HG03432 (cell line): ENCODE results near the gene ADNP.

ENCODE experiments used
- ATAC-seq: cut with Tn5 transposase; IDR thresholded peaks from one replicate; pipeline ENCODE4 v1.9.1; 2021; ENCODE audit warnings: mild to moderate bottlenecking, moderate library complexity; ENCODE audit not compliant: unreplicated experiment

Gene ADNP

GRCh38 chr20:50874111-50874757, 57.0 kb downstream of the ADNP start:
- no peak for ATAC-seq

DNA sequence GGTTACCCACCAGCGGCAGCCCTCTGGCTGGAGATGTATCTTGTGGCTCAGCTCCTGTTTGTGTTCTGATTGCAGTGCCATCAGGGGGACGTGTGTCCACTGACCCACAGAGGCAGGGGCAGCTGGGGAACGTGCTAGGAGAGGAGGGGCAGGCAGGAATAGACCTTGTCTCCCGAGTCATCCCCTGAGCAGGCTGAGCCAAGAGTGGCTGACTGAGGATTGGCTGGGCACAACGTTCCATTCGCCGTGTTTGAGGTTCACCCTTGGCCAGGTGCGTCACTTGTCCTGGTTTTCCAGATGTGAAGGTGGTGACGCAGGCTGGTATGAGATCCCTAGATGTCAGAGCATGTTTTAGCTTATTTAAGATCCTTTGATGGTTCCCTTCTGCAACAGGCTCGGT, 57.7 kb downstream of the ADNP start:
- no peak for ATAC-seq

DNA sequence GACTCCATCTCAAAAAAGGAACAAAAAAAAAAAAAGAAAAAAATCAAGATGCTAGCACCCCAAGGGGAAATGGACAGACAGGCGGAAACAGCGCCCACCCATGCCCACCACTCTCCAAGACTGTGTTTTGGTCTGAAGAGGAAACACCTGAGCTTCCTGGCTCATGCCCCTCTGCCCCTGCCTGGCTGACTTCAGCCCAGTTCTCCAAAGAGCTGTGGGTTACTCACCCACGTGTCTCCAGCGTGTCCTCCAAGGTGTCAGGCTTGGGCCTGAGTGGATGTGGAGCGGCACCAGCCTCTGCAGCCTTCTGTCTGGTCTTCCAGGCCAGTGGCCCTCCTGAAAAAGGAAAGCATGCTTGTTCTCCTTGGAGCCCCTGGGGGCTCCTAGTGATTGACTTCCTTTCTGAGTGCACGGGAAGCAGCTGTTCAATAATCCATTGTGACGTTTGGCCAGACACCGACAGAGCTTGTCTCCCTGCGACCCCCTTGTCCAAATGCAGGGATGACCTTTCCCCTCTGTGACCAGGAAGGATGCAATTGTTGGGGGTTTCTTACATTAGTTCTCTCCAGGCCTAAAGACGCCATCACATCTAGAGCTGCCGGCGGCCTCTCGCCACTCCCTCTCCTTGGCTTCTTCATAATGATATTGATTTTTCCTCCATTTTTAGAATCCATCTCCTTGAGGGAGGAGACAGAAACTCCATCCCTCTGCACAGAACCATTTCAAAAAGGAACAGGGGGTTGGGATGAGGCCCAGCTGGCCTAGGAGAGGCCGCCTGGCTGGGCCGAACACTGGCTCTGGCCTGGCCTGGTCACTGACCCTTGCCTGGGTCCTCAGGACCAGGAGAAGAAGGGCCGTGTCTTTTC, 58.4 kb downstream of the ADNP start:
- ATAC-seq = no peak

DNA sequence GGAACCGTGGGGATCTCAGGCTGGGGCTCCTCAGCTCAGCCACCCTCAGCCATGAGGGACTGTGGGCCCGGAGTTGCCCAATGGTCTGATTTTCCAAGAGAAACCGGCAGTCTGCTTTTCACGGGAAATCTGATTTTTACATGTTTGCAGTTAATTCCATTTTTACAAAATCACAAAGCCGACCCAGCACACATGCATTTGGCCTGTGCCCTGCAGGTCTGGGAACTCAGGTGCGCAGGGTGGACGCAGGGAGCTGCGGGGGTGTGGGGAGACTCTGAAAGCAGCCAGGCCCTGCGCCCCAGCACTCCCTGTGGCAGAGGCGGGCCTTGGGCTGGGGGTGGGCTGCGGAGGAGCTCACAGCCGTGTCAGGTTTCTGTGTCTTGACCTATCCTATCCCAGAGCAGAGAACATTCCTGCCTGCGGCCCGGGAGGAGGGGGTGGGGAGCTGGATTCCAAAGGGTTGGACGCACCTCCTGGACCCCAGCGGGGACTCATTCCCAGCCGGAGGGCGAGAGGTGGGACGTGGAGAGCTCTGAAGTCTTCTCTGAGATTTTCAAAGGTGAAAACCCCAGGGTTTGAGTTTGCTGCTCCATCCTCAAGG, 60.6 kb downstream of the ADNP start:
- ATAC-seq = no peak

GRCh38 chr20:50868509-50869495, 62.4 kb downstream of the ADNP start:
- ATAC-seq = no peak

DNA sequence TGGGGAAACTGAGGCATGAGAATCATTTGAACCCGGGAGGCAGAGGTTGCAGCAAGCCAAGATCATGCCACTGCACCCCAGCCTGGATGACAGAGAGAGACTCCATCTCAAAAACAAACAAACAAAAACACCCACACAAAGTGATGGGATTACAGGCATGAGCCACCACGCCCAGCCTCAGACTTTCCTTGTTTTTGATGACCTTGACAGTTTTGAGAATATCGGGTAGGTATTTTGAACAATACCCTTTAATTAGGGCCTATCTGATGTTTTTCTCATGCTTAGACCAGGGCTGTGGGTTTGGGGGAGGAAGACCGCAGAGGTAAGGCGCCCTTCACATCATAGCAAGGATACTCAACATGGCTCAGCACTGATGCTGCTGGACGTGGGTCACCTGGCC, 63.4 kb downstream of the ADNP start:
- ATAC-seq = no peak

GRCh38 chr20:50866831-50867230, 64.4 kb downstream of the ADNP start:
- ATAC-seq = no peak

- no peak for ATAC-seq
Observed at GRCh38 chr20:50866036-50866685, 65.1 kb downstream of the ADNP start.

GRCh38 chr20:50865591-50865990, 65.6 kb downstream of the ADNP start:
- ATAC-seq = no peak

- ATAC-seq = no peak
Observed at GRCh38 chr20:50865114-50865513, 66.1 kb downstream of the ADNP start.

GRCh38 chr20:50862546-50862945, 68.7 kb downstream of the ADNP start:
- ATAC-seq = no peak

DNA sequence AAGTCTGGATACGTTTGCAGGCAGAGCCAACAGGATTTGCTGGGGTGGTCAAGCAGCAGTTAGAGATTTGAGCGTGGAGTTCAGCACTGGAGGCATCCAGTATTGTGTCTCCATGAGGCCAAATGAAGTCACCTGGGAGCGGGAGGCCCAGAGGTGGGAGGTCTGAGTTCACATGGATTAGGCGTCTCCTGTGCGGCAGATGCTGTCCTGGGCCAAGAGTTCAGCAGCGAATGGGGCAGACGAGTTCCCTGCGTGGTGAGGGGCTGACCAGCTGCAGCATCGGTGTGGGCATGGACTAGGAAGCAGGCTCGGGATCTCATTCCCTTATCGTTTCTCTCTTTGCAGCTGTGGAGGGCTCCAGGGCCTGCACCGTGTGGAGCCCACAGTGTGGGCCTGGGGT, 70.2 kb downstream of the ADNP start:
- ATAC-seq = no peak

DNA sequence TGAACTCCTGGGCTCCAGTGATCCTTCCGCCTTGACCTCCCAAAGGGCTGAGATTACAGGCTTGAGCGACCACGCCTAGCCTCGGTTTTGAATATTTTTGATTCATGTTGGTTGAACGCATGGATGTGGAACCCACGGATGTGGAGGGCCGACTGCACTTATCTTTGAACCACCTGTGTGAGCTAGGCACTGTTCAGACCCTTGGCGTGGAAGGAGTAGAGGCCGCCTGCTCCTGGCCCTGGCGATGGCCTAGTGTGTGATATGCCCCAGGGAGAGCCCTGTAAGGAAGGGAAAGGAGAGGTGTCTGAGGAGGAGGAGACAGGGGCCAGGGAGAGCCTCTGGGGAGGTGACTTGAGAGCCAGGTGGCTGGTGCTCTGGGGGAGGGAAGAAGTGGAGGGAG, 72.1 kb downstream of the ADNP start:
- ATAC-seq = no peak

GRCh38 chr20:50858525-50858924, 72.7 kb downstream of the ADNP start:
- ATAC-seq = no peak

DNA sequence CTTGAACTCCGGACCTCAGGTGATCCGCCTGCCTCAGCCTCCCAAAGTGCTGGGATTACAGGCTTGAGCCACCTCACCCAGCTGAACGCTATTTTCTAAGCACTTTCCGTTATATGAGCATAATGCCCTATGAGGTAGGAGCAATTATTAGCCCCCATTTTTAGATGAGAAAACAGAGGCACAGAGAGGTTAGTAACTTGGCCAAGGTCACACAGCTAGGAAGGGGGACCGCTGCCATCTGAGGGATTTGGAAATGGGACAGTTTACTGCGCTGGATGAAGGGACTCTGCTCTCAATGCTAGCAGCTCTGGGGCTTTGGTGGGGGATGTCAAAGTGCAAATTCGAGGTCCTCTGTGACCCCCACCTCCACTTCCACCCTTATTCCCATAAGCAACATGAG, 73.9 kb downstream of the ADNP start:
- no peak for ATAC-seq

- no peak for ATAC-seq
Observed at GRCh38 chr20:50856475-50857041, 74.7 kb downstream of the ADNP start.

GRCh38 chr20:50855498-50856474, 75.5 kb downstream of the ADNP start:
- no peak for ATAC-seq

DNA sequence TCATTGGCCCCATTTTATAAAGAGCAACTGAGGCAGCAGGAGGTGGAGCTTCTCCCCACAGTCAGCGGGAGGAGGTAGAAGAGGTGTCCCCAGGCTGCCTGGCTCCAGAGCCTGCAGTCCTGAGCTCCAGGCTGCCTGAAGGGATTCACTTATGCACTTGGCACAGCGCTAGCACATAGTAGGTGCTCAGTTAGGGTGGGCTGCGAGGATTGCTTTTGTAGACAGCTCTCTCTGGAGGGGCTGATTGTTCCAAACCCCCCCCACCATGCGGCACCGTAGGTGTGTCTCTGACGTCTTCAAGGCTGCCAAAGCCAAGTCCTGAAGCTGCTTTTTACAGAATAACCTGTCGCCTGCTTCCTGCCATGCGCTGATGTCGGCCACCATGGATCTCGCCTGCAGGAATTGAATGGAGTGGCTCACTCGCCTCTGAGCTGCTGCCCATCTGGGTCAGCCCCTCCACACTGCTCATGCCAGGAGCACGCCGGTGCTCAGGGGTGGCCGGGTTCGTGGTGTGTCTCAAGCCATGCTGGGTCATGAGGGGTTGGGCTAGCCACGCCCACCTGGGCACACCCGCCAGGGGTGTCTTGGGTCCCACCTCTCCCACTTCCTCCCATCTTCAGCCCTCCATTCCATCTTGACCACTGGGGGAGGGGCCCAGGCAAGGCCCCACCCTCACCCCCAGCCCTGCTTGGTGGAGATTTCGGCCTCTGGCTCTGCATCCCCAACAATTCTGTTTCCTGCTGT, 76.6 kb downstream of the ADNP start:
- no peak for ATAC-seq
